A673 (cell line): Measurements from ENCODE around the gene HIRIP3.
"Not testable (repeated sequence)": the region's sequence is repeated elsewhere in the genome, so short reads cannot be mapped to it uniquely, and the experiment has no call there.

Source experiments
- CTCF ChIP-seq: fragments of 300-800, 200-600 bp; sonication (generic); conservative IDR thresholded peaks from 2 replicates; pipeline ENCODE4 v1.5.1; 2017; ENCODE audit warnings: low read depth, mild to moderate bottlenecking, antibody characterized with exemption, low read length, moderate library complexity, mixed read lengths
- EZH2 ChIP-seq: fragments of 200-600 bp; sonication (generic); IDR thresholded peaks from 2 replicates; pipeline ENCODE4 v1.6.1; 2017; ENCODE audit warnings: borderline replicate concordance, low read depth, mild to moderate bottlenecking, mixed read lengths, antibody characterized with exemption, low read length; ENCODE audit not compliant: poor library complexity, severe bottlenecking

GRCh38 chr16:30015450-30015849 is 20.0 kb upstream of the HIRIP3 start:
- TF ChIP-seq CTCF, EZH2: not testable (repeated sequence)
